Measurements from ENCODE around the gene NUDT13. TPM values are rescaled to one million over a fixed set of nuclear protein-coding genes. Genes with fewer than 3 reads are reported as not detected.
"Not testable (repeated sequence)": the region's sequence is repeated elsewhere in the genome, so short reads cannot be mapped to it uniquely, and the experiment has no call there.

Gene NUDT13
- total RNA-seq, 2 experiments from 2014 or later: 1.5 TPM

DNA sequence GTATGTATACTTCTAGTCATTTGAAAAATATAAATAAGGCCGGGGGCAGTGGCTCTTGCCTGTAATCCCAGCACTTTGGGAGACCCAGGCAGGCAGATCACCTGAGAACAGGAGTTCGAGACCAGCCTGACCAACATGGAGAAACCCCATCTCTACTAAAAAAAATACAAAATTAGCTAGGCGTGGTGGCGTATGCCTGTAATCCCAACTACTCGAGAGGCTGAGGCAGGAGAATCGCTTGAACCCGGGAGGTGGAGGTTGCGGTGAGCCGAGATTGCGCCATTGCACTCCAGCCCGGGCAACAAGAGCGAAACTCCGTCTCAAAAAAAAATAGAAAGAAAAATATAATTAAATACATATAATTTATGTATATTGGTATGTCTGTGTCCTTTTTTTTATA, 1.8 kb downstream of the NUDT13 start:
- H3K27ac Mint-ChIP-seq, POLR2A ChIA-PET, DNase-seq, CTCF ChIA-PET, H3K27me3 Mint-ChIP-seq, H3K4me3 Mint-ChIP-seq, H3K9me3 Mint-ChIP-seq: not testable (repeated sequence)
- peaks cover 19% of the 10 kb centered on the region for H3K4me1 Mint-ChIP-seq
- H3K36me3 Mint-ChIP-seq (ENCODE audit: low read depth): peaks cover 28% of the 10 kb centered on the region

DNA sequence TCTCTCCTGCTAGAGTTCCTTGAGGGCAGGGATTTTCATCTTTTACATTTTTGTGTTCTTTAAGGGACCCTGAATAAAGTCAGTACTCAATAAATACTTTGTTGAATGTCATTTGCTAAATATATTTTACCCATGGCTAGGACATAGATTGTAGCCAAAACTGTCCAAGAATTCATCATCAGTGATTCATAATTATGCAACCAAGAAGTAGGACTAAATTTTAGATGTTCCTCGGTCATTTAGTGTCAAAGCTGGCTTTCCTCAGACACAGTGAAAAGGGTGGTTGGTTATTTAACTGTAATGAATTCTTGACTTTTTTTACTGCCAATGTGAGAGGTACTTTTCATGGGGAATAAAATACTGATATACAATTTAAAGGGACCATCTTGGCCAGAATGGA, 3.3 kb downstream of the NUDT13 start:
- ChIA-PET CTCF (interaction anchor here (1.0 kb wide), 1 partner anchor 10 kb away, joined by 3 read pairs; no protein-coding TSS in a partner anchor), POLR2A (no interaction called here)
- Mint-ChIP-seq H3K9me3 (peaks cover 10% of the 10 kb centered on the region), H3K4me3 (no peak overlapping the region), H3K27ac (no peak overlapping the region), H3K4me1 (peaks cover 19% of the 10 kb centered on the region), H3K27me3 (no peaks in the 10 kb centered on the region), H3K36me3 (ENCODE audit: low read depth) (peaks cover 23% of the 10 kb centered on the region)
- DNase-seq: no peak

DNA sequence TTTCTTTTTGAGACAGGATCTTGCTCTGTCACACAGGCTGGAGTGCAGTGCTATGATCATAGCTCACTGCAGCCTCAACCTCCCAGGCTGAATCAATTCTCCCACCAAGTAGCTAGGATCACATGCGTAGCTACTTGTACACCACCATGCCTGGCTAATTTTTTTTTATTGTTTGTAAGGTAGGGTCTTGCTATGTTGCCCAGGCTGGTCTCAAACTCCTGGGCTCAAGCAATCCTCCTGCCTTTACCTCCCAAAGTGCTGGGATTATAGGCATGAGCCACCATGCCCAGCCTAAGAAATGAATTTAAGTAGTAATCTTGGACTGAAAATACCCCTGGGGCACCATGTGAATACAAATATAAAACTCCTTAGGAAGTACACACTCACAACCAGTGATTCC, 5.8 kb downstream of the NUDT13 start:
- Mint-ChIP-seq H3K9me3 (no peaks in the 10 kb centered on the region), H3K27me3 (no peaks in the 10 kb centered on the region), H3K4me3 (no peak overlapping the region), H3K36me3 (ENCODE audit: low read depth) (peaks cover 9% of the 10 kb centered on the region), H3K27ac (no peak overlapping the region), H3K4me1 (peaks cover 6% of the 10 kb centered on the region)
- POLR2A ChIA-PET: interaction anchor here (0.6 kb wide), 1 partner anchor 1242 kb away, joined by 3 read pairs; no protein-coding TSS in a partner anchor
- CTCF ChIA-PET: no interaction called here
- no peak for DNase-seq

DNA sequence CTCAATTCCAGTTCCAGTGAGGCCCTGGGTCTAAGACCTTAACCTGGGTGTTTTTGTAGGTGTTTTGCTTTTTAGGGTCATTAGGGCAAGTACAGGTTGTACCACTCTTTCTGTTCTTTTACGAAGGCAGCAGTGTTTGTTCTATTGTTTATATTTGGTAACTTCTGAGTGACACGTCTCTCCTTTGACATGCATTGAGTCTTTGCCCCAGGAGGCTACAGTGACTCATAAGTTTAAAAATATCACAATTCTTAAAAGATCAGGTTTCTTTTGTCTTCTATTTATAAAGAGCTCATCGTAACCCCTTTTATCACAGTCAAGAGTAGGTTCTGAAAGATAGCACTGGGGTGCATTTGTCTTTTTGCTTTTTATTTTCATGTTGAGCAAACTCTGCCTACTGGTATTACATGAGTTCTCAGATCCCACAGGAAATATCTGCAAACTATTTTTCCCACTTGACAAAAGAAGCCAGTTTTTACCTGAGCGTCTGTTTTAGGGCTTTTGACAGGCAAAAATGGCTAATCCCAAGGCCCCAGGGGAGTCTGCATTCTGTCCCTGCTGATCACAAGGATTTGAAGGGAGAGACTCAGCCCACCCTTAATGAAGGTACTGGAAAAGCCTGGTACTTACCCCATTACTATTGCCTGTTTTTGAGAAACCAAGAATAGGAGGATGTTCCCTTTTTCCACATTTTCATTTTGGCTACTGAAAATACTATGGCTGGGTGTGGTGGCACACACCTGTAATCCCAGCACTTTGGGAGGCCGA, 7.9 kb downstream of the NUDT13 start:
- Mint-ChIP-seq H3K27ac (no peak overlapping the region), H3K4me3 (no peak overlapping the region), H3K27me3 (no peaks in the 10 kb centered on the region), H3K36me3 (ENCODE audit: low read depth) (peaks cover 9% of the 10 kb centered on the region), H3K4me1 (no peaks in the 10 kb centered on the region), H3K9me3 (no peaks in the 10 kb centered on the region)
- POLR2A ChIA-PET: interaction anchor here (0.7 kb wide), 1 partner anchor 30 kb away, joined by 4 read pairs; no protein-coding TSS in a partner anchor
- no peak for DNase-seq
- CTCF ChIA-PET: no interaction called here

DNA sequence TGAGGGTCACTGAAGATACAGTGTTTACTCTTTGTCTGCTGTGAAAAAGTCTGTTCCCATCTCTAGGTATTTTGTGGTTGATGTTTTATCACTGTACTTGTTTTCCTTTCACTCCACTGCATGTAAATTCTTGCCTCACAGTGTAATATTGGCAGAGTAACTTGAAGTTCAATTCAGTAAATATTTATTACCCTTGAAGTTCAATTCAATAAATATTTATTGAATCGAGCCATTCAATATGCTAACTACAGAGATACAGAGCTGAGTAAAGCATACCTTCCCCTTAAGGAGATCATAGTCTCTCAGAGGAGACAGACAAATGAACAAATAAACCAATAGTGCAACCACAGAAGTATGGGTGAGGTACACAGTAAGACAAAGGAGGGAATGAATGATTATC, 9.2 kb downstream of the NUDT13 start:
- Mint-ChIP-seq H3K4me1 (no peaks in the 10 kb centered on the region), H3K4me3 (no peak overlapping the region), H3K27me3 (no peaks in the 10 kb centered on the region), H3K9me3 (no peaks in the 10 kb centered on the region), H3K36me3 (ENCODE audit: low read depth) (peaks cover 14% of the 10 kb centered on the region), H3K27ac (no peak overlapping the region)
- no peak for DNase-seq
- CTCF ChIA-PET: no interaction called here
- POLR2A ChIA-PET: no interaction called here

DNA sequence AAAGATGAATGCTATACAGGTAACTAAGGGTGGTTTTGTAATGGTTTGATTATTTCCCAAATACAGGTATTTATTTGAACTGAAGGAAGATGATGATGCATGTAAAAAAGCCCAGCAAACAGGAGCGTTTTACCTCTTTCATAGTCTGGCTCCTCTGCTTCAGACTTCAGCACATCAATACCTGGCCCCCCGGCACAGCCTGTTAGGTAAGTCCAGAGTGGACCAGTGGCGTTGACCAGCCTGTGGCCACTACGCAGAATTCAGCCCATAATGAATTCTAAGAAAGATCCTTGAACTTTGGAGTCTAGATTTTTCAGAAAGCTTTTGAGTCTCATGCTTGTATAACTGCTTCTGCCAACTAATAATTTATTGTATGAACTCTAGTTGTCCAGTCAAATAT, 9.7 kb downstream of the NUDT13 start:
- Mint-ChIP-seq H3K9me3 (no peaks in the 10 kb centered on the region), H3K4me1 (no peaks in the 10 kb centered on the region), H3K36me3 (ENCODE audit: low read depth) (peaks cover 11% of the 10 kb centered on the region), H3K27ac (no peak overlapping the region), H3K27me3 (no peaks in the 10 kb centered on the region), H3K4me3 (no peak overlapping the region)
- ChIA-PET CTCF (no interaction called here), POLR2A (no interaction called here)
- no peak for DNase-seq

DNA sequence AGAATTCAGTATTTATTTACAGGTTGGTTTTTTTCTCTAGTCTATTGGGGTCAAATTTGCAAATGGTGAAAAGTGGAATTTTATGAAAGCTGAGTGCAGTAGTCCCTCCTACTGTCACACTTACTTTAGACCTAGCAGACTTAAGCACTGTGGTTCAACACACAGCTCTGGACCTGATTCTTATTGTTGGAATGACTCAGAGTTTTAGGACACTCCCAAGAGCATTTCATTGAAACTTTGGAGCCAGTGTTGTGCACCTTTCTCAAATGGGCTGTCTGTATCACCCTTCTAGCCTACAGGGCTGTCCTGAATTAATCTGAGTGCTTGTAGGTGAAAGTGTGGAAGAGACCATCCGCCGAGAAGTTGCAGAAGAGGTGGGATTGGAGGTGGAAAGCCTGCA, 16.1 kb downstream of the NUDT13 start:
- POLR2A ChIA-PET: no interaction called here
- Mint-ChIP-seq H3K4me3 (no peak overlapping the region), H3K36me3 (ENCODE audit: low read depth) (peaks cover 23% of the 10 kb centered on the region)

DNA sequence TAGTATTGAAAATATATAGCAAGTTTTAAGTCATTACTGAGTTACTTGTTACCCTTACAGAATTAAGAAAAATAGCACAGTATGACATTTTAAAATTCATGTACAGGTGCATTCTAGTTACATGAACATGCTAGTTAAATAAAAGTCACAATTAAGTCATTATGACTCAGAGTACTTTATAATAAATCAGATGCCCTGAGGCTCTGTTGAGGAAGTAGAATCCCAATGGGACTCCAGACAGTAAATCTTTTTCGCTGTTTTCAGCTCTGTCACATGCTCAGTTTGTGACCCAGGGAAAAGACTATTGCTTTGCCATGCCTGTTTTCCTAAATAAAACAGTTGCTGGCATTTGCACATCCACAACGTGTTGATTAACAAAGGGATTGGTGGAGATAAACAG, 21.0 kb downstream of the NUDT13 start:
- peaks cover 50% of the 10 kb centered on the region for H3K36me3 Mint-ChIP-seq (ENCODE audit: low read depth)
- ChIA-PET CTCF (no interaction called here), POLR2A (no interaction called here)
- no peak for DNase-seq
- no peaks in the 10 kb centered on the region for H3K27me3 Mint-ChIP-seq
- no peaks in the 10 kb centered on the region for H3K9me3 Mint-ChIP-seq
- H3K4me1 Mint-ChIP-seq: peaks cover 2% of the 10 kb centered on the region
- no peak overlapping the region for H3K27ac Mint-ChIP-seq
- no peak overlapping the region for H3K4me3 Mint-ChIP-seq

More for the DNA sequence above, 16.1 kb downstream of the NUDT13 start:
- H3K27me3 Mint-ChIP-seq: no peaks in the 10 kb centered on the region
- H3K9me3 Mint-ChIP-seq: no peaks in the 10 kb centered on the region
- CTCF ChIA-PET: no interaction called here
- no peak overlapping the region for H3K27ac Mint-ChIP-seq
- no peaks in the 10 kb centered on the region for H3K4me1 Mint-ChIP-seq
- DNase-seq: no peak

DNA sequence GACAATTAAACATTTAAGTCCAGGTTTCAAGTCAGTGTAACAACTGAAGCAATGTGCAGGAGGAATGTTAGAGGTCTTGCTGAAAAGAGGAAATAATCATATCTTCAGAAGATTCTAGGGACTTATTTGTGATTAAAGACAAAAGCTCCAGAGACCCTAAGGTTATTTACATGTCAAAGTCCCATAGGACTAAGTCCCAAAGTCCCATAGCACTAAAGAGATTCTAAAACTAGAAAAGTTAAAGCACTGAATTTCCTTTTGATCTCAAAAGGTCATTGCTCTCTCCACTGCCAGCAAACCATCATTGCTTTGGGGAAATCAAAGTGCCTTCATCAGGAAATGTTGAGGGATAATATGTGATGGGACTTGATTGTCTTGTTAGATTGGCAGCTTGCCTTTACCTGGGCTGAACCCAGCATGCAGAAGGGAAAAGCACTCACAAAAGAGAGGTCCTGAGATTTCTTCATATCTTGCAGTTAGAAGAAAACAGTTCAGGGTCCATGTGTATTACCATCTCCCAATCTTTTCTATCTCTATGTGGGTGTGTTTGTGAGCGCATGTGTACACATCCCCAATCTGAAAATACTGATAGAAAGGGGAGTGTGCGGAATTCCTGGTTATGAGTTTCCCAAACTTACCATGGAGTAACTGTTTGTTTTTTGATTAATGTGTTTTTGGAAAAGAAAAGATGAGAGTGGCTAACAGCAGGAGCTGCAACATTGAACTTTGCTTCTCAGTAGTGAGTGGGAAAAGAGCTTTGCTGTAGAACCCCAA, 21.8 kb downstream of the NUDT13 start:
- Mint-ChIP-seq H3K27ac (no peak overlapping the region), H3K4me1 (peaks cover 2% of the 10 kb centered on the region), H3K9me3 (no peaks in the 10 kb centered on the region), H3K4me3 (no peak overlapping the region), H3K27me3 (no peaks in the 10 kb centered on the region), H3K36me3 (ENCODE audit: low read depth) (peaks cover 53% of the 10 kb centered on the region)
- ChIA-PET CTCF (no interaction called here), POLR2A (interaction anchor here (0.7 kb wide), 1 partner anchor 244 kb away, joined by 3 read pairs; no protein-coding TSS in a partner anchor)
- no peak for DNase-seq

DNA sequence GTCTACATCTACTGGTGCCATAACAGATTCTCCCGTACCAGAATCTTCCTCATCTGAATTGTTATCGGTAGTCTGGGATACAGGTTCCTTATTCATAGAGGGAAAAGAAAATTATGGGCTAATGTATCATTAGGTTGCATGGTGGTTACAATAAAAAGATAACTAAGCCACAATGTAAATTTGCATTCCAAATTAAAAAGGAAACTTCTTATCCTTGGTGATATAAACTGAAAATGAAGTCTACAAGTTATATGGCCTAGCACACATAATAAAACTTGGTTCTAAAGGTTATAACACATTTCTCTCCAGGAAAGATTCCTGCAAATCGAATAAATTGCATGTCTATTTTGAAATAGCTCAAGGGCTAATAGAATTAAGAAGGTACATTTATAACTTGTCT, 24.5 kb downstream of the NUDT13 start:
- ChIA-PET POLR2A (interaction anchor here (0.6 kb wide), 1 partner anchor 39 kb away, joined by 5 read pairs; no protein-coding TSS in a partner anchor), CTCF (interaction anchor here (0.5 to 3.4 kb wide), 3 partner anchors 11 to 125 kb away, joined by 3 to 13 read pairs (median 3); partner anchors contain the start of gene P4HA1)
- DNase-seq: no peak
- Mint-ChIP-seq H3K4me1 (peaks cover 2% of the 10 kb centered on the region), H3K9me3 (no peaks in the 10 kb centered on the region), H3K4me3 (no peak overlapping the region), H3K36me3 (ENCODE audit: low read depth) (peaks cover 56% of the 10 kb centered on the region), H3K27me3 (no peaks in the 10 kb centered on the region), H3K27ac (no peak overlapping the region)

DNA sequence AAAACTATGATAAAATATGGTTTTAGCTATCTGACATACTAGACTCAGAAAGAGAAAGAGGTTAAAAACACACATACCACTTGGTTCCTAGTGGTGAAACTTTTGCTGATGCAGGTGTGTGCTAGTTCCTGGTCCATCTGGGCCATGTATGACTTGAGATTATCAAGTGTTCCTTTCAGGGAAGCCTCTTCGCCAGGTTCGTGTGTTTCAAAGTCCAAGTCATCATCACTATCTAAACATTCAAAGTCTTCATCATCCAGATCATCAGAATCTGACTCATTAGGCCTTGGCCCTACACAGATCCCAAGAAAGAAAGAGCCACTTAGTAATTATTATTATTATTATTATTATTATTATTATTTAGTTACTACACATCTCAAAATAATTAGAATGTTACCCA, 26.4 kb downstream of the NUDT13 start:
- Mint-ChIP-seq H3K4me1 (peaks cover 2% of the 10 kb centered on the region), H3K27me3 (no peaks in the 10 kb centered on the region), H3K27ac (no peak overlapping the region), H3K36me3 (ENCODE audit: low read depth) (peaks cover 54% of the 10 kb centered on the region), H3K9me3 (no peaks in the 10 kb centered on the region), H3K4me3 (no peak overlapping the region)
- CTCF ChIA-PET: interaction anchor here (0.6 to 3.4 kb wide), 2 partner anchors 9 to 103 kb away, joined by 3 to 13 read pairs; no protein-coding TSS in a partner anchor
- no peak for DNase-seq
- POLR2A ChIA-PET: no interaction called here

DNA sequence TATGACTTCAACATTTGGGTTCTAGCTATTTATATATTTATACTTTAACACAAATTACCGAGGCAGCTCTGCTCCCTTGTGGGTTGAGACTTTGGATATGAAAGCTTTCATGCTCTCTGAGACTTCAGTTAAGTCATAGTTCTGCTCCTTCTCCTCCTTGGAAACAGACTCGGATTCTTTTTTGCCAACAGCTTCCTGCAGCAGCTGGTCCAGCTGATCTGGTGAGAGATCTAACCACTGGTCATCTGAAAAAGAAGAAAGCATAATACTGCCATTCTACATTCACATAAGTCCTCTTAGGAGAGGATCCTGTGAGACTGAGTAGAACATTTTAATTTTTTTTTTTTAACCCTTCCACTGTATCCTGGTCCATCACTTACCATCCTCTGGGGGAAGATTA, 29.0 kb downstream of the NUDT13 start:
- no peak overlapping the region for H3K27ac Mint-ChIP-seq
- no peaks in the 10 kb centered on the region for H3K9me3 Mint-ChIP-seq
- H3K4me3 Mint-ChIP-seq: no peak overlapping the region
- peaks cover 46% of the 10 kb centered on the region for H3K36me3 Mint-ChIP-seq (ENCODE audit: low read depth)
- ChIA-PET CTCF (interaction anchor here (0.6 kb wide), 2 partner anchors 42 to 787 kb away, joined by 3 read pairs; no protein-coding TSS in a partner anchor), POLR2A (interaction anchor here (0.9 kb wide), 1 partner anchor 43 kb away, joined by 3 read pairs; no protein-coding TSS in a partner anchor)
- peaks cover 2% of the 10 kb centered on the region for H3K4me1 Mint-ChIP-seq
- no peaks in the 10 kb centered on the region for H3K27me3 Mint-ChIP-seq
- DNase-seq: no peak

DNA sequence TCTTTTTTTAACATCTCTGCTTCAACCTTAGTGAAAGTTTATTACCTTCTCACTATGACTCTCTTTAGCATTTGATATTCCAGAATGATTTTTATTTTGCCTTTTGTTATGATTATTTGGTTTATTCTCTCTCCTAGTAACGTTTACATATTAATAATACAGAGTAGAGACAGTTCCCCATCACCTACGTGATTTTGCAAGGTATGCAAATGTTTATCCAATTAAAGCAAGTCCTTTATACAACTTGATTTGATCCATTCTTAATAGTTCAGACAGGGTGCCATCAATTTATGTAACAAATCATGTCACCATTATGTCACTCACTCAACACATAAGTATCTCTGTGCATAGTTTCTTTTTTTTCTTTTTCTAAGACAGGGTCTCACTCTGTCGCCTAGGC, 31.3 kb downstream of the NUDT13 start:
- Mint-ChIP-seq H3K4me3 (no peak overlapping the region), H3K27me3 (no peaks in the 10 kb centered on the region), H3K27ac (no peak overlapping the region), H3K4me1 (no peaks in the 10 kb centered on the region), H3K36me3 (ENCODE audit: low read depth) (peaks cover 32% of the 10 kb centered on the region), H3K9me3 (no peaks in the 10 kb centered on the region)
- ChIA-PET POLR2A (no interaction called here), CTCF (no interaction called here)
- no peak for DNase-seq

Data from activated CD4-positive, alpha-beta T cell treated with anti-CD3 and anti-CD28 coated beads, Interleukin-2, amount 10 ng/mL, durations not matched to agents 7 days and 5 days (primary cell).